Activated naive CD8-positive, alpha-beta T cell treated with anti-CD3 and anti-CD28 coated beads, Interleukin-2, amount 50 U/mL, for 24 hours (primary cell): ENCODE results near the gene PKP4.

Experiments used
- ATAC-seq: fragments of 150-1000 bp; cut with Tn5 transposase; one replicate; pipeline ENCODE4 v1.10.0; 2021
- DNase-seq: peaks from one replicate; pipeline ENCODE4 v3.0.0; 2021
- H3K27ac Mint-ChIP-seq: one replicate; pipeline ENCODE4 v1.8.0; 2021; ENCODE audit warnings: mild to moderate bottlenecking, mixed read lengths
- H3K27me3 Mint-ChIP-seq: one replicate; pipeline ENCODE4 v1.8.0; 2021; ENCODE audit warnings: mixed read lengths
- H3K36me3 Mint-ChIP-seq: one replicate; pipeline ENCODE4 v1.8.0; 2021; ENCODE audit warnings: low read depth, mixed read lengths
- H3K4me1 Mint-ChIP-seq: one replicate; pipeline ENCODE4 v1.8.0; 2021; ENCODE audit warnings: mixed read lengths
- H3K4me3 Mint-ChIP-seq: one replicate; pipeline ENCODE4 v1.8.0; 2021; ENCODE audit warnings: mild to moderate bottlenecking, moderate library complexity, mixed read lengths
- H3K9me3 Mint-ChIP-seq: one replicate; pipeline ENCODE4 v1.8.0; 2021; ENCODE audit warnings: mixed read lengths

The PKP4 gene

GRCh38 chr2:158499383-158499782 lies 42.6 kb downstream of the PKP4 start:
- Mint-ChIP-seq H3K4me3 (no peak overlapping the region), H3K27ac (no peak overlapping the region), H3K36me3 (peaks cover 1% of the 10 kb centered on the region), H3K4me1 (no peaks in the 10 kb centered on the region), H3K27me3 (no peaks in the 10 kb centered on the region), H3K9me3 (no peaks in the 10 kb centered on the region)
- ATAC-seq (no peak), DNase-seq (no peak)

- peaks cover 1% of the 10 kb centered on the region for H3K36me3 Mint-ChIP-seq
- no peak overlapping the region for H3K27ac Mint-ChIP-seq
- DNase-seq, result no peak
- no peaks in the 10 kb centered on the region for H3K27me3 Mint-ChIP-seq
- H3K4me1 Mint-ChIP-seq, result no peaks in the 10 kb centered on the region
- ATAC-seq, result no peak
- no peaks in the 10 kb centered on the region for H3K9me3 Mint-ChIP-seq
- no peak overlapping the region for H3K4me3 Mint-ChIP-seq
Measured at GRCh38 chr2:158500333-158500732, 43.6 kb downstream of the PKP4 start.

GRCh38 chr2:158501301-158501700 lies 44.5 kb downstream of the PKP4 start:
- DNase-seq (no peak), ATAC-seq (no peak)
- no peaks in the 10 kb centered on the region for H3K4me1 Mint-ChIP-seq
- no peak overlapping the region for H3K27ac Mint-ChIP-seq
- no peaks in the 10 kb centered on the region for H3K9me3 Mint-ChIP-seq
- H3K36me3 Mint-ChIP-seq, result peaks cover 1% of the 10 kb centered on the region
- no peak overlapping the region for H3K4me3 Mint-ChIP-seq
- H3K27me3 Mint-ChIP-seq, result no peaks in the 10 kb centered on the region

- no peak for DNase-seq
- Mint-ChIP-seq H3K4me3 (no peak overlapping the region), H3K4me1 (peaks cover 4% of the 10 kb centered on the region), H3K36me3 (peaks cover 6% of the 10 kb centered on the region), H3K27ac (no peak overlapping the region), H3K27me3 (no peaks in the 10 kb centered on the region), H3K9me3 (no peaks in the 10 kb centered on the region)
- ATAC-seq, result no peak
Measured at GRCh38 chr2:158502974-158503373, 46.2 kb downstream of the PKP4 start.

- Mint-ChIP-seq H3K4me1 (peaks cover 4% of the 10 kb centered on the region), H3K9me3 (no peaks in the 10 kb centered on the region), H3K27ac (no peak overlapping the region), H3K36me3 (peaks cover 6% of the 10 kb centered on the region), H3K27me3 (no peaks in the 10 kb centered on the region), H3K4me3 (no peak overlapping the region)
- ATAC-seq (no peak), DNase-seq (no peak)
Measured at GRCh38 chr2:158504088-158504487, 47.3 kb downstream of the PKP4 start.

GRCh38 chr2:158505448-158505934 lies 48.7 kb downstream of the PKP4 start:
- Mint-ChIP-seq H3K27me3 (no peaks in the 10 kb centered on the region), H3K4me3 (no peak overlapping the region)
- ATAC-seq, result no peak

GRCh38 chr2:158507141-158507540 lies 50.4 kb downstream of the PKP4 start:
- ATAC-seq (peak; percentile 61), DNase-seq (no peak)
- Mint-ChIP-seq H3K4me1 (peaks cover 8% of the 10 kb centered on the region), H3K9me3 (no peaks in the 10 kb centered on the region), H3K27me3 (no peaks in the 10 kb centered on the region), H3K27ac (no peak overlapping the region), H3K36me3 (peaks cover 5% of the 10 kb centered on the region), H3K4me3 (no peak overlapping the region)

More at GRCh38 chr2:158505448-158505934, 48.7 kb downstream of the PKP4 start:
- Mint-ChIP-seq H3K27ac (peak overlapping the region; percentile 35), H3K36me3 (peaks cover 5% of the 10 kb centered on the region), H3K4me1 (peaks cover 8% of the 10 kb centered on the region), H3K9me3 (no peaks in the 10 kb centered on the region)
- DNase-seq, result no peak

- DNase-seq (no peak), ATAC-seq (no peak)
- Mint-ChIP-seq H3K4me3 (no peak overlapping the region), H3K36me3 (peaks cover 5% of the 10 kb centered on the region), H3K27ac (no peak overlapping the region), H3K9me3 (no peaks in the 10 kb centered on the region), H3K4me1 (peaks cover 8% of the 10 kb centered on the region), H3K27me3 (no peaks in the 10 kb centered on the region)
Measured at GRCh38 chr2:158507679-158508078, 50.9 kb downstream of the PKP4 start.

GRCh38 chr2:158509928-158510797 lies 53.4 kb downstream of the PKP4 start:
- ATAC-seq (no peak), DNase-seq (no peak)
- Mint-ChIP-seq H3K36me3 (peaks cover 7% of the 10 kb centered on the region), H3K4me1 (peaks cover 8% of the 10 kb centered on the region), H3K4me3 (no peak overlapping the region), H3K9me3 (no peaks in the 10 kb centered on the region), H3K27me3 (no peaks in the 10 kb centered on the region), H3K27ac (no peak overlapping the region)

GRCh38 chr2:158510887-158511286 lies 54.1 kb downstream of the PKP4 start:
- Mint-ChIP-seq H3K36me3 (peaks cover 7% of the 10 kb centered on the region), H3K4me3 (no peak overlapping the region), H3K9me3 (no peaks in the 10 kb centered on the region), H3K27me3 (no peaks in the 10 kb centered on the region), H3K27ac (no peak overlapping the region), H3K4me1 (peaks cover 8% of the 10 kb centered on the region)
- ATAC-seq (no peak), DNase-seq (no peak)

GRCh38 chr2:158511706-158512105 lies 55.0 kb downstream of the PKP4 start:
- no peaks in the 10 kb centered on the region for H3K27me3 Mint-ChIP-seq
- DNase-seq (no peak), ATAC-seq (no peak)
- peaks cover 8% of the 10 kb centered on the region for H3K4me1 Mint-ChIP-seq
- H3K4me3 Mint-ChIP-seq, result no peak overlapping the region
- H3K9me3 Mint-ChIP-seq, result no peaks in the 10 kb centered on the region
- H3K36me3 Mint-ChIP-seq, result peaks cover 7% of the 10 kb centered on the region
- no peak overlapping the region for H3K27ac Mint-ChIP-seq

- Mint-ChIP-seq H3K27ac (no peak overlapping the region), H3K36me3 (peaks cover 3% of the 10 kb centered on the region), H3K4me3 (no peak overlapping the region), H3K4me1 (peaks cover 5% of the 10 kb centered on the region), H3K27me3 (no peaks in the 10 kb centered on the region), H3K9me3 (no peaks in the 10 kb centered on the region)
- no peak for DNase-seq
- ATAC-seq, result no peak
Measured at GRCh38 chr2:158512323-158512722, 55.6 kb downstream of the PKP4 start.

- H3K4me1 Mint-ChIP-seq, result peaks cover 7% of the 10 kb centered on the region
- H3K9me3 Mint-ChIP-seq, result no peaks in the 10 kb centered on the region
- H3K27ac Mint-ChIP-seq, result no peak overlapping the region
- H3K27me3 Mint-ChIP-seq, result no peaks in the 10 kb centered on the region
- no peak overlapping the region for H3K4me3 Mint-ChIP-seq
- ATAC-seq (no peak), DNase-seq (no peak)
- H3K36me3 Mint-ChIP-seq, result peaks cover 2% of the 10 kb centered on the region
Measured at GRCh38 chr2:158513841-158514240, 57.1 kb downstream of the PKP4 start.

- H3K4me1 Mint-ChIP-seq, result peaks cover 4% of the 10 kb centered on the region
- ATAC-seq, result no peak
- no peak for DNase-seq
- no peak overlapping the region for H3K27ac Mint-ChIP-seq
- H3K9me3 Mint-ChIP-seq, result peaks cover 4% of the 10 kb centered on the region
- H3K4me3 Mint-ChIP-seq, result no peak overlapping the region
- H3K27me3 Mint-ChIP-seq, result no peaks in the 10 kb centered on the region
- H3K36me3 Mint-ChIP-seq, result peaks cover 11% of the 10 kb centered on the region
Measured at GRCh38 chr2:158518084-158518483, 61.3 kb downstream of the PKP4 start.

GRCh38 chr2:158519481-158519880 lies 62.7 kb downstream of the PKP4 start:
- H3K4me1 Mint-ChIP-seq, result peaks cover 4% of the 10 kb centered on the region
- H3K4me3 Mint-ChIP-seq, result no peak overlapping the region
- peaks cover 11% of the 10 kb centered on the region for H3K36me3 Mint-ChIP-seq
- H3K27ac Mint-ChIP-seq, result no peak overlapping the region
- peaks cover 4% of the 10 kb centered on the region for H3K9me3 Mint-ChIP-seq
- ATAC-seq (no peak), DNase-seq (no peak)
- H3K27me3 Mint-ChIP-seq, result no peaks in the 10 kb centered on the region
